GM19463 (cell line): ENCODE results near the gene SPOCK3.

Experiments used
- ATAC-seq: cut with Tn5 transposase; IDR thresholded peaks from one replicate; pipeline ENCODE4 v1.9.1; 2021; ENCODE audit warnings: mild to moderate bottlenecking, moderate library complexity; ENCODE audit not compliant: unreplicated experiment

The SPOCK3 gene

GRCh38 chr4:167176723-167177367 is 57.4 kb downstream of the SPOCK3 start:
- ATAC-seq, result no peak

GRCh38 chr4:167171928-167172327 is 62.4 kb downstream of the SPOCK3 start:
- ATAC-seq, result no peak

- ATAC-seq, result no peak
Observed at GRCh38 chr4:167168611-167169010, 65.7 kb downstream of the SPOCK3 start.

- ATAC-seq, result no peak
Observed at GRCh38 chr4:167150587-167150986, 83.7 kb downstream of the SPOCK3 start.

DNA sequence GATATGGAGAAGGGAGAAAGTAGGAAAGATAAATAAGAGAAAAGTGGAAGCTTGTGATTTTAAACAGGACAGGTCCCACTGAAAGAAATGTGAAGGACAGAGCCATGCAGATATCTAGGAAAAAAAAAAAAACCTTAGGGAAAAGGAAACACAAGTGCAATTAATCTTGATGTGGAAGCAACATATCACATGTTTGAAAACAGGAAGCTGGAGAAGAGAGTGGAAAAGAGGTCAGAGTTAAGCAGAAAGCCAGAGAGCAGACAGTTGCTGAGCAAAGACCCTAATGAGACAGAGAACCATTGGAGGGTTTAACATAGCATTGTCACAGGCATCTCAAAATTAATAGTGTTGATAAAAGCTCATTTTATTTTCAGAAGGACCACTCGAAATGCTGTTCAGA is 89.7 kb downstream of the SPOCK3 start:
- ATAC-seq, result no peak

GRCh38 chr4:167143018-167143417 is 91.3 kb downstream of the SPOCK3 start:
- no peak for ATAC-seq

- no peak for ATAC-seq
Observed at GRCh38 chr4:167136270-167136669, 98.0 kb downstream of the SPOCK3 start.

- ATAC-seq, result no peak
Observed at GRCh38 chr4:167129146-167129545, 105.1 kb downstream of the SPOCK3 start.

GRCh38 chr4:167119392-167119791 is 114.9 kb downstream of the SPOCK3 start:
- ATAC-seq, result no peak

- ATAC-seq, result no peak
Observed at GRCh38 chr4:167117273-167117672, 117.0 kb downstream of the SPOCK3 start.

DNA sequence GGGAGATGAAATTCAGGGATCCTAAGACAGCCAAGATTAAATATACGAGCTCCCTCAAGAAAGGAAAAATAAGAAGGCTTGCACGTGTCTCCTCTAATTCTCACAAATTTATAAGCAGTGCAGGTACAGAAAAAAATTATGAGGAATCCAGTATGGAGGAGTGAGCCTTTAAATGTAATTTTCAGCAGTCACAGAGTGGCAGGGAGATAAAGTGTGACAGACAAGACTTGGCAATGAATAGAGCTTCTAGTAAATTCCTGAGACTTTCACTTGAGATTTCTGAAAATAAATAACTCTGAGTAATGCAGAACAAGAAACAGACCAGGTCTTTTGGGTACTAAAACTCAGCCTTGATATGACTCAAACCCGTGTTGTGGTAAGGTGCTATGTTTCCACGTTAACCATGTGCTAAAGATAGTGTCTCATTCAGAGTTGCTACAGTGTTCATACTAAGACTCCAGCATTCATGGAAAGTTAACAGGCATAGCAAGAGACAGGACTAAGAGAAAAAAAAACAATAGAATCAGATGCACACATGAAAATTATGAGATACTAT is 119.8 kb downstream of the SPOCK3 start:
- ATAC-seq, result peak; percentile 53

DNA sequence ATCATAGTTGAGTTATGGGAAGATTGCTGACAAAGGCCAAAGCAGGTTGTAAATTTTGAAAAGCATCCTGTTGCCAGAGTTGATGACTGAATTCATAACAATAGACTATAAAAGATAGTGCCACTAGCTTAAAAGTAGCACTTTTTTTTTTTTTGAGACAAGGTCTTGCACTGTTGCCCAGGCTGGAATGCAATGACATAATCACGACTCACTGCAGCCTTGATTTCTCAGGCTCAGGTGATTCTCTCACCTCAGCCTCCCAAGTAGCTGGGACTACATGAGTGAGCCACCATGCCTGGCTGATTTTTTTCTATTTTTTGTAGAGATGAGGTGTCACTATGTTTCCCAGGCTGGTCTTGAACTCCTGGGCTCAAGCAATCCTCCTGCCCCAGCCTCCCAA is 122.7 kb downstream of the SPOCK3 start:
- ATAC-seq, result no peak

- ATAC-seq, result no peak
Observed at GRCh38 chr4:167111092-167111491, 123.2 kb downstream of the SPOCK3 start.

- ATAC-seq, result no peak
Observed at GRCh38 chr4:167109859-167110258, 124.4 kb downstream of the SPOCK3 start.

DNA sequence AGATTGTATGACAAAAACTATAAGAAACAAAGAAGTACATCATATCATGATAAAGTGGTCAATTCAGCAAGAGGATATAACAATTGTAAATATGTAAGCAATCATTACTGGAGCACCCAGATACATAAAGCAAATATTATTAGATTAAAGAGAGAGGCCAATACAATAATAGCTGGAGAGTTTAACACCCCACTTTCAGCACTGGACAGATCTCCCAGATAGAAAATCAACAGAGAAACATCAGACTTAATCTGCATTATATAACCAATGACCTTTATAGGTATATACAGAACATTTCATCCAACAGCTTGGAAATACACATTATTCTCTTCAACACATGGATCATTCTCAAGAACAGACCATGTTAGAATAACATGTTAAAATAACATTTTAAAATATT is 128.4 kb downstream of the SPOCK3 start:
- no peak for ATAC-seq

DNA sequence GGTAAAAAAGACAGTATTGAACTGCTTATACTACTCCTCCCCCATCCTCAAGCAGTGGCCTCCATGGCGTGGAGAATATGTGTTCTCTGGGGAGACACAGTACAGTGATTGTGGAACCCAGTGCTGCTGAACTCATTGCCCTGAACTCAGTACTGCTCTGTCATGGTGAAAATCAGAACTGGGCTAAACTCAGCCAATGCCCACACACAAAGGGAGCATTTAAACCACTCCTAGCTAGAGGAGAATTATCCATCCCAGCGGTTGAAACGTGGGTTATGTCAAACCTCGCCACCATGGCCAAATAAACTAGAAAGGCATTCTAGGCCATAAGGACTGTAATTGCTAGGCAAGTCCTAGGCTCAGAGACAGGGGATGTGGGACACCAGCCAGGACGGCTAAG is 131.8 kb downstream of the SPOCK3 start:
- no peak for ATAC-seq

DNA sequence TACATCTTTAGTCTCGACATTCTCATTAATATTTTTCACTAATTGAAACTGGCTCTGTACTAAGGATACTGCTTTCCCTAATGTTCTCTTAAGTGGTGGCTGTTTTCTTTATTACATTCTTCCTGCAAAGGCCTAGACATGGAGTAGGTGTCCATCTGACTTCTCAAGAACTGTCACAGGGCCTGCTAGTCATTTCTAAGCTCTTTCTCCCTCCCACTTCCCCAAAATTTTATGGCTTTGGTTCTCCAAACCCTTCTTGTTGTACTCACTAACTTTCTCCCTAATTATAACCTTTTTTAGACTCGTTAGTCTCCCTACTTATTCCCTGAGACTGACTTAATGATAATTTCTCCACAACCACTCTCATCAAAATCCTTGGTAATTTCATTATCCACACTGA is 133.3 kb downstream of the SPOCK3 start:
- no peak for ATAC-seq

GRCh38 chr4:167100120-167100519 is 134.2 kb downstream of the SPOCK3 start:
- ATAC-seq, result peak; percentile 68

- ATAC-seq, result no peak
Observed at GRCh38 chr4:167088115-167088514, 146.2 kb downstream of the SPOCK3 start.

- ATAC-seq, result no peak
Observed at GRCh38 chr4:167084321-167084720, 150.0 kb downstream of the SPOCK3 start.

GRCh38 chr4:167079762-167080161 is 154.5 kb downstream of the SPOCK3 start:
- no peak for ATAC-seq

DNA sequence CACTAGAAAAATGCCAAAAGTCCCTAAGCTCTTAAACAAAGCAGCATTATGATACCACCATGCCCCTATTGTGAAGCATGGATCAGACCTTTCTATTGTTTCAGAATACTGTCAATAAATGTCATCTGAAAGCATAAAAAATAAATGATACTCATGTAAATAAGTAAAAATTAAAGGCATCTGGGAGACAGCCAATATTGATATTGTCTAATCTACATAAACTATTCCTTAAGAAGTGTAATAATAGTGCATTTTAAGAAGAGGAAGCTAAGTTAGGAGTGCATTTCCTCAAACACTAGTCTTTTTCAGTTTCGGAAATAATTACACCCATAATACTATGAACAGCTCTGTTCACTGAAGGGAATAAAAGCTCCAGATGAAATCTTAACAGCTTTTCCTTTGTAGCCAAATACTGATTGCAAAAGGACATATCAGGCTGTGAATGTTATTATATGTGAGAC is 181.6 kb downstream of the SPOCK3 start:
- ATAC-seq, result no peak

GRCh38 chr4:167049257-167049656 is 185.0 kb downstream of the SPOCK3 start:
- no peak for ATAC-seq
